Measurements from ENCODE around the gene CASP9.
"Not testable (repeated sequence)": the region's sequence is repeated elsewhere in the genome, so short reads cannot be mapped to it uniquely, and the experiment has no call there.

Gene CASP9

GRCh38 chr1:15483971-15484370, 40.0 kb downstream of the CASP9 start:
- TF ChIP-seq FOXP2 (optimal IDR thresholded peaks at IDR 0.05; ENCODE audit: control extremely low read depth, extremely low read length, insufficient read depth) (no peak), POLR2AphosphoS5 (IDR thresholded peaks at IDR 0.05; ENCODE audit: borderline replicate concordance, low read depth, low read length) (no peak), EZH2 (IDR thresholded peaks at IDR 0.05) (no peak)
- no peak for DNase-seq (ENCODE audit: low read depth, low spot score)
- Histone ChIP-seq H3K36me3 (ENCODE audit: insufficient read depth, low read length) (no peaks in the 10 kb centered on the region), H3K4me3 (no peak overlapping the region), H3K9me3 (ENCODE audit: low read depth, low read length) (no peaks in the 10 kb centered on the region), H3K9ac (ENCODE audit: insufficient read length) (no peak overlapping the region), H3K27ac (no peak overlapping the region)

DNA sequence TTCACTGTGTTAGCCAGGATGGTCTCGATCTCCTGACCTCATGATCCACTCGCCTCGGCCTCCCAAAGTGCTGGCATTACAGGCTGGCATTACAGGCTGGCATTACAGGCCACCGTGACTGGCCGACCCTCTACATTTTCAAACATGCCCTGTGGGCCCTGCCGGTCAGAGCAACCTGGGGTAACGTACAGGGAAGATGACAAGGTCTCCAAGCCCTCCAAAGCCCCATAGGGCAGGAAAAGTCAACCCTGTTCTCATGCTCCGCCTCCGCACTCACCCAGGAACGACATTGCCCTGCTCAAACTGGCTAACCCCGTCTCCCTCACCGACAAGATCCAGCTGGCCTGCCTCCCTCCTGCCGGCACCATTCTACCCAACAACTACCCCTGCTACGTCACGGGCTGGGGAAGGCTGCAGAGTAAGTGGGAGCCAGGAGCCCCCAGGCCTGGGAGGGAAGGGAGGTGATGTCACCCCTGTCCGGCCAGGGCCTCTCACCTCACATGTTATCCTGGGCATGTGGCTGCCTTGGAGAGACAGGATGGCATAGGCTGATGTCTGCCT, 41.0 kb downstream of the CASP9 start:
- not testable (repeated sequence) for H3K9ac ChIP-seq (ENCODE audit: insufficient read length); DNase-seq (ENCODE audit: low read depth, low spot score); H3K36me3 ChIP-seq (ENCODE audit: insufficient read depth, low read length); H3K27ac ChIP-seq; H3K9me3 ChIP-seq (ENCODE audit: low read depth, low read length); H3K4me3 ChIP-seq

DNA sequence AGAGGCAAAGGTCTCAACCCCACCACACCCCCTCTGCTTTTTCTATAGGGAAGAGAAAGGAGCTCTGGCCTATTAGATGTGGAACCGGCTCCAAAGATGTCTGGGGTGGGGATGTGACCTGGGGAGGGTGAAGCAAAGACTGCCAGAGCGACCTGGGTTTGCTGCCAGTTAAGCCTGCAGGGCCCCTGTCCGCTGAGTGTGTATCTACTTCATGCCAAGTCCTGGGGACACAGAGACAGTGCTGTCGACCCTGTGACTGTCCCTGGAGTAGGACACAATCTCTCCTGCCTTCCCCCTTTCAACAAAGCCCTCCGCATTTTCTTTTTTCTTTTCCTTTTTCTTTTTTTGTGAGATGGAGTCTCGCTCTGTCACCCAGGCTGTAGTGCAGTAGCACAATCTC, 41.6 kb downstream of the CASP9 start:
- H3K4me3 ChIP-seq; H3K9ac ChIP-seq (ENCODE audit: insufficient read length); DNase-seq (ENCODE audit: low read depth, low spot score); H3K36me3 ChIP-seq (ENCODE audit: insufficient read depth, low read length); H3K27ac ChIP-seq; H3K9me3 ChIP-seq (ENCODE audit: low read depth, low read length): not testable (repeated sequence)

DNA sequence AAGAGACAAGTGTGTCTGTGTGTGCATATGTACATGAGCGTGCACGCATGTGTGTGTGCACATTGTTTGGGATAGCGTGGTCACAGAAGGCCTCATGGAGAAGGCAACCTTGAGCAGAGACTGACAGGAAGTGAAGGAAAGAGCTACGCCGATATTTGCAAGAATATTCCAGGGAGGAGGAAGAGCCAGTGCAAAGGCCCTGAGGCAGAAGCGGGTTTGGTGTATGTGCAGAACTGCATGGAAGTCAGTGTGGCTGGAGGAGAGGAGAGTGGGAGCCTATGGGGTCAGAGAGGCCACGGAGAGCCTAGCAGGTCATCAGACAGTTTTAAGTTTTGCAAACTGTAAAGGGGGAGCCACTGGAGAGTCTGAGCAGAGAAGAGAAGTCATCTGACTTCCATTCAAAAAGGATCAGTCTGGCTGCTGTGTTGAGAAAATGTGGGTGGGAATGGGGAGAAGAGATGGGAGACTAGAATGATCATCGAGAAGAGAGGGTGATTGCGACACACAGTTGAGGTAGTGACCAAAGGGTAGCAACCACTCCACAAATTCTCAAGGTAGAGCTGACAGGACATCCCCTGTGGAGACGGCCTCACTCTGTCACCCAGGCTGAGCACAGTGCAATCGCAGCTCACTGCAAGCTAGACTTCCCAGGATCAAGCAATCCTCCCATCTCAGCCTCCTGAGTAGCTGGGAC, 44.2 kb downstream of the CASP9 start:
- Histone ChIP-seq H3K9ac (ENCODE audit: insufficient read length) (no peak overlapping the region), H3K36me3 (ENCODE audit: insufficient read depth, low read length) (no peaks in the 10 kb centered on the region), H3K4me3 (no peak overlapping the region), H3K9me3 (ENCODE audit: low read depth, low read length) (no peaks in the 10 kb centered on the region), H3K27ac (no peak overlapping the region)
- TF ChIP-seq FOXP2 (optimal IDR thresholded peaks at IDR 0.05; ENCODE audit: control extremely low read depth, extremely low read length, insufficient read depth) (no peak), POLR2AphosphoS5 (IDR thresholded peaks at IDR 0.05; ENCODE audit: borderline replicate concordance, low read depth, low read length) (no peak), EZH2 (IDR thresholded peaks at IDR 0.05) (no peak)
- DNase-seq (ENCODE audit: low read depth, low spot score): no peak

GRCh38 chr1:15477646-15478212, 46.3 kb downstream of the CASP9 start:
- Histone ChIP-seq H3K36me3 (ENCODE audit: insufficient read depth, low read length) (no peaks in the 10 kb centered on the region), H3K4me3 (no peak overlapping the region), H3K9ac (ENCODE audit: insufficient read length) (no peak overlapping the region), H3K9me3 (ENCODE audit: low read depth, low read length) (no peaks in the 10 kb centered on the region), H3K27ac (no peak overlapping the region)
- DNase-seq (ENCODE audit: low read depth, low spot score): no peak
- TF ChIP-seq EZH2 (IDR thresholded peaks at IDR 0.05) (no peak), FOXP2 (optimal IDR thresholded peaks at IDR 0.05; ENCODE audit: control extremely low read depth, extremely low read length, insufficient read depth) (no peak), POLR2AphosphoS5 (IDR thresholded peaks at IDR 0.05; ENCODE audit: borderline replicate concordance, low read depth, low read length) (no peak)

DNA sequence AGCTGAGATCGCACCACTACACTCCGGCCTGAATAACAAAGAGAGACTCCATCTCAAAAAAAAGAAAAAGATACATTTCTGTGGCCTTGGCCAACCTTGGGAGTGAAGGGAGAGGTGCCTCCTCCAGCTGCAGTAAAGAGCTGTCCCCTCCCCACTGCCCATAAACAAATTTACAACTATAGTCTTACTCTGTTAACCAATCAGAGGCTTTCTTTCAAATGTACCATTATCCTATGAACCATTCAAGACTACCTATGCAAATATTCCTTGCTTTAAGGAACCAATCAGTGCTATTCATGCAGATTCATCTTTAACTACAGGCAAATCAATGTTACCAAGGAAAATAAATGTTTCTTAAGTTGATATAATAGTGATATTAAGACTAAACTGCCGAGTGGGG, 47.1 kb downstream of the CASP9 start:
- Histone ChIP-seq H3K36me3 (ENCODE audit: insufficient read depth, low read length) (no peaks in the 10 kb centered on the region), H3K9me3 (ENCODE audit: low read depth, low read length) (no peaks in the 10 kb centered on the region), H3K4me3 (no peak overlapping the region), H3K9ac (ENCODE audit: insufficient read length) (no peak overlapping the region), H3K27ac (no peak overlapping the region)
- no peak for DNase-seq (ENCODE audit: low read depth, low spot score)
- TF ChIP-seq POLR2AphosphoS5 (IDR thresholded peaks at IDR 0.05; ENCODE audit: borderline replicate concordance, low read depth, low read length): no peak
- no peak for TF ChIP-seq EZH2 (IDR thresholded peaks at IDR 0.05)
- no peak for TF ChIP-seq FOXP2 (optimal IDR thresholded peaks at IDR 0.05; ENCODE audit: control extremely low read depth, extremely low read length, insufficient read depth)

DNA sequence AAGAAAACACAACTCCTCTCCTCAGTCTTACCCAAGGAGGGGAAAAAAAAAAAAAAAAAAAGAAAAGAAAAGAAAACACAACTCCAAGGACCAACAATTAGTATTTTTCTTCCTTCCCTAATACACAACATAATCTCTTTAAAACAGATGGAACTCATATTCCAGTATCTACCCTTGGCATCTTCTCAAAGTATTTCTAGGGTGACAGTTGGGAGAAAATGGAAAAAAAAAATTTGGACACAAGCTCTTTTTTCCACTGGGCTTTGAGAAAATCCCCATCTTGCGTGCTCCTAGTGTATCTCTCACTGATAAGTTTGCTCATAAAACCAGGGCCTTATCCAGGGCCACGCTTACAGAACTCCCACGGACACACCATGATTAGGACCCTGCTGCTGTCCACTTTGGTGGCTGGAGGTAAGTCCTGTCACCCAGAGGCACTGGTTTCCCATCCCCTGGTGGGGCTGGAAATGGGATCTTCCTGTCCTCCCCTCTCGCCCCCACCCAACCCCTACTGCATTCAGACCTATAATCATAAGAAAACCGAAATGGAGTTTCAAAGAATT, 48.2 kb downstream of the CASP9 start, which contains the start of gene CELA2B:
TSS of gene CELA2B (plus strand) at position 353 of the 563 bp plus-strand sequence. CDS start at position 375, 22 bp downstream.
- H3K9ac ChIP-seq (ENCODE audit: insufficient read length): no peak within 1 kb of the TSS

DNA sequence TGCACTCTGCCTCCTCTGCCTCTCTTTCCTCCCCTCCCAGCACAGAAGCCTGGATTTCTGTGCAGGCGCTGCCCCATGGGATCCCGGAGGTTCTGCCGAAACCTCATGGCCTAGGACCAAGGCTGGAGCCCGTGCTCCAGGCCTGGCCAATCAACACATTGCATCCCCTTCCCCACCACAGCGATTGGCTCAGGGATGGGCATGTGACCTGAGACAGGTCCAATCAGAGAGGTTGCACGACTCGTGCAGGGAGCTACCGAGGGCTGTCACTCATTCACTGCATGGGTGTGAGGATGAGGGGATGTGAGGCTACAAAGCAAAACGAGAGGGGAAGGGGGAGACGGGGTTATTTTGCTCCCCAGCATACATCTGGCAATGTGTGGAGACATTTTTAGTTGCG, 51.4 kb downstream of the CASP9 start:
- Histone ChIP-seq H3K27ac (no peak overlapping the region), H3K4me3 (no peak overlapping the region), H3K36me3 (ENCODE audit: insufficient read depth, low read length) (no peaks in the 10 kb centered on the region), H3K9me3 (ENCODE audit: low read depth, low read length) (no peaks in the 10 kb centered on the region), H3K9ac (ENCODE audit: insufficient read length) (no peak overlapping the region)
- no peak for DNase-seq (ENCODE audit: low read depth, low spot score)
- TF ChIP-seq POLR2AphosphoS5 (IDR thresholded peaks at IDR 0.05; ENCODE audit: borderline replicate concordance, low read depth, low read length): no peak
- TF ChIP-seq EZH2 (IDR thresholded peaks at IDR 0.05): no peak
- TF ChIP-seq FOXP2 (optimal IDR thresholded peaks at IDR 0.05; ENCODE audit: control extremely low read depth, extremely low read length, insufficient read depth): no peak

More for the DNA sequence above, 48.2 kb downstream of the CASP9 start, which contains the start of gene CELA2B:
- Histone ChIP-seq H3K4me3 (no peak within 1 kb of the TSS), H3K27ac (no peak within 1 kb of the TSS), H3K36me3 (ENCODE audit: insufficient read depth, low read length) (no peaks in the 10 kb centered on the region), H3K9me3 (ENCODE audit: low read depth, low read length) (no peaks in the 10 kb centered on the region)
- no peak for DNase-seq (ENCODE audit: low read depth, low spot score)
- TF ChIP-seq EZH2 (IDR thresholded peaks at IDR 0.05) (no peak), FOXP2 (optimal IDR thresholded peaks at IDR 0.05; ENCODE audit: control extremely low read depth, extremely low read length, insufficient read depth) (no peak), POLR2AphosphoS5 (IDR thresholded peaks at IDR 0.05; ENCODE audit: borderline replicate concordance, low read depth, low read length) (no peak)

GRCh38 chr1:15471723-15472122, 52.3 kb downstream of the CASP9 start:
- not testable (repeated sequence) for H3K4me3 ChIP-seq; H3K9ac ChIP-seq (ENCODE audit: insufficient read length); H3K9me3 ChIP-seq (ENCODE audit: low read depth, low read length); DNase-seq (ENCODE audit: low read depth, low spot score); H3K36me3 ChIP-seq (ENCODE audit: insufficient read depth, low read length); H3K27ac ChIP-seq

DNA sequence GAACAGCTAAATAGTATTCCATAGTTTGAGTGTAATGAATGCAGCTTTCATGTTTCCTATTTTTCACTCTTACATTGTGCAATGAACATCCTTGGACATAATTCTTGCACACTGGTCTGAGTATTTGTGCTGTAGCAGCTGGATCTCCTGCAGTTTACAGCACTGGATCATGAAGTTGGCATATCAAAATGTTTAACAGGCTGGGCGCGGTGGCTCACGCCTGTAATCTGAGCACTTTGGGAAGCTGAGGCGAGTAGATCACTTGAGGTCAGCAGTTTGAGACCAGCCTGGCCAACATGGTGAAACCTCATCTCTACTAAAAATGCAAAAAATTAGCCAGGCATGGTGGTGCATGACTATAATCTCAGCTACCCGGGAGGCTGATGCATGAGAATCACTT, 52.9 kb downstream of the CASP9 start:
- H3K4me3 ChIP-seq; H3K27ac ChIP-seq; H3K9me3 ChIP-seq (ENCODE audit: low read depth, low read length); DNase-seq (ENCODE audit: low read depth, low spot score); H3K9ac ChIP-seq (ENCODE audit: insufficient read length); H3K36me3 ChIP-seq (ENCODE audit: insufficient read depth, low read length): not testable (repeated sequence)

DNA sequence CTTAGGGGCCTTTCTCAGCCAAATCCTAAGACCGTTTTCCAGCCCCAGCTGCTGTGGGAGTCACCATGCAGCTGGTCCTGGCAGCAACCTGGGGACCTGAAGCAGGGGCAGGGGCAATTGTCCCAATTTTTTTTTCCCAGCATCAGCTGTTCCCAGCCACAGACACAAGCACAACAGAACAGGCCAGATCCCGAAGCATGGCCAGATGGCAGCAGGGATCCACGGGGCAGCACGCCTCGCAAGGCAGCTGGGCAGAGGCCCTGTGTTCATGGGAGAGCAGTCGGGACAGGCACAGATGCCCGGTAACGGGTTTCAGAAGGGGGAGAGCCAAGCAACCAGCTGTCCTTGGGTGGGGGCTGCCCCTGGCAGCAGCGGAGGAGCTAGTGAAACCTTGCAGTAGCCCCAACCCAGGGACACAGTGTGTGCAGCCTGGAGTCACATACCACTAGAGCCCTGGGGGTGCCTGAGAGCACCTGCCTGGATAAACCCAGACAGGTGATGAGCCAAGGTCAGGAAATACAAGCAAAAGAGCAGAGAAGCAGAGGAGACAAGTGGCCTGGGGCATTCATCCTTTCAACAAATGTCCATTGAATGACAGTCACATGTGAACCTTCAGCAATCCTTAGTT, 54.1 kb downstream of the CASP9 start:
- H3K27ac ChIP-seq; H3K9ac ChIP-seq (ENCODE audit: insufficient read length); H3K36me3 ChIP-seq (ENCODE audit: insufficient read depth, low read length); H3K4me3 ChIP-seq; DNase-seq (ENCODE audit: low read depth, low spot score); H3K9me3 ChIP-seq (ENCODE audit: low read depth, low read length): not testable (repeated sequence)
